Superior temporal gyrus (tissue), 1 donor: ENCODE results near the gene TFRC.
"Not testable (repeated sequence)": the region's sequence is repeated elsewhere in the genome, so short reads cannot be mapped to it uniquely, and the experiment has no call there.

Experiments used
- DNase-seq: peaks from one replicate; pipeline ENCODE4 v3.0.0-alpha.2; 2016; ENCODE audit errors: extremely low spot score

TFRC gene

GRCh38 chr3:196004359-196005052, 77.4 kb downstream of the TFRC start:
- not testable (repeated sequence) for DNase-seq

- DNase-seq, result no peak
These were observed 78.3 kb downstream of the TFRC start for GRCh38 chr3:196003611-196004010.

- DNase-seq, result not testable (repeated sequence)
These were observed 79.2 kb downstream of the TFRC start for GRCh38 chr3:196002721-196003120.

DNA sequence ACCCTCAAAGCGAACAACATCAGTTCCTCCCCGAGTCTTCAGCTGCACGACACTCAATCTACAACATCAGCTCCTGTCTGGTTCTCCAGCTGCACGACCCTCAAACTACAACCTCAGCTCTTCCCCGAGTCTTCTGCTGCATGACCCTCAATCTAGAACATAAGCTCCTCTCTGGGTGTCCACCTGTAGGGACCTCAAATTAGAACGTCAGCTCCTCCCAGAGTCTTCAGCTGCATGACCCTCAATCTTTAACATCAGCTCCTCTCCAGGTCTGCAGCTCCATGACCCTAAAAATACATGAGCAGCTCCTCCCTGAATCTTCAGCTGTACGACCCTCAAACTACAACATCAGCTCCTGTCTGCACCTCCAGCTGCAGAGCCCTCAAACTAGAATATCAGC, 80.7 kb downstream of the TFRC start:
- DNase-seq, result not testable (repeated sequence)

DNA sequence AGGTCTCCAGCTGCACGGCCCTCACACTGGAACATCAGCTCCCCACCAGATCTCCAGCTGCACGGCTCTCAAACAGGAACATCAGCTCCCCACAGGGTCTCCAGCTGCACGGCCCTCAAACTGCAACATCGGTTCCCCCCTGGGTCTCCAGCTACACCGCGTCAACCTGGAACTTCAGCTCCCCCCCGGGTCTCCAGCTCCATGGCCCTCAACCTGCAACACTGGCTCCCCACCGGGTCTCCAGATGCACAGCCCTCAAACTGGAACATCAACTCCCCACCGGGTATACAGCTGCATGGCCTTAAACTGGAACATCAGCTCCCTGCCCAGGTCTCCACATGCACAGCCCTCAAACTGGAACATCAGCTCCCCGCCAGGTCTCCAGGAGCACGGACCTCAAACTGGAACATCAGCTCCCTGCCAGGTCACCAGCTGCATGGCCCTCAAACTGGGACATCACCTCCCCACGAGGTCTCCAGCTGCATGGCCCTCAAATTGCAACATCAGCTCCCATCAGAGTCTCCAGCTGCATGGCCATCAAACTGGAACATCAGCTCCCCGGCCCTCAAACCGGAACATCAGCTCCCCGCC, 81.4 kb downstream of the TFRC start:
- not testable (repeated sequence) for DNase-seq

DNA sequence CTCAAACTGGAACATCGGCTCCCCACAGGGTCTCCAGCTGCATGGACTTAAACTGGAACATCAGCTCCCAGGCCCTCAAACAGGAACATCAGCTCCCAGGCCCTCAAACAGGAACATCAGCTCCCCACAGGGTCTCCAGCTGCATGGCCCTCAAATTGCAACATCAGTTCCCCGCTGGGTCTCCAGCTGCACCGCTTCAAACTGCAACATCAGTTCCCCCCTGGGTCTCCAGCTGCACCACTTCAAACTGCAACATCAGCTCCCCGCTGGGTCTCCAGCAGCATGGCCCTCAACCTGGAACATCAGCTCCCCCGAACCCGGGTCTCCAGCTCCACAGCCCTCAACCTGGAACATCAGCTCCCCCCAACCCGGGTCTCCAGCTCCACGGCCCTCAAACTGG, 82.0 kb downstream of the TFRC start:
- DNase-seq, result no peak
